K562 (cell line): ENCODE measurements around the gene YPEL1. TPM values are rescaled to one million over a fixed set of nuclear protein-coding genes. Genes with fewer than 3 reads are reported as not detected.

Source experiments
- BRF1 ChIP-seq: IDR thresholded peaks from 3 replicates; pipeline ENCODE4 v1.6.1; 2011; ENCODE audit warnings: borderline replicate concordance, mild to moderate bottlenecking; ENCODE audit not compliant: insufficient read length; ENCODE audit errors: extremely low read depth
- FOXK1 ChIP-seq: sonication (generic); formaldehyde crosslinking; IDR thresholded peaks from 2 replicates; pipeline ENCODE4 v1.8.0; 2022; ENCODE audit warnings: missing genetic modification reagents, mild to moderate bottlenecking, borderline replicate concordance
- GTF2F1 ChIP-seq: IDR thresholded peaks from 2 replicates; pipeline ENCODE4 v1.6.1; 2011; ENCODE audit warnings: low read depth, low read length, improper control_type of control experiment
- HNRNPL ChIP-seq: fragments of 200-400 bp; formaldehyde crosslinking; IDR thresholded peaks from 2 replicates; pipeline ENCODE4 v1.6.1; 2017; ENCODE audit warnings: low read depth, mild to moderate bottlenecking, low read length
- MCM3 ChIP-seq: fragments of 450-650 bp; IDR thresholded peaks from 2 replicates; pipeline ENCODE4 v1.6.1; 2016
- MYNN ChIP-seq, 2 experiments: sonication (generic); formaldehyde crosslinking in 1 of 2; IDR thresholded peaks; 2 replicates each; pipeline versions ENCODE4 v1.5.0 to v1.6.1; 2016 to 2020; ENCODE audit warnings: antibody characterized with exemption in 1 of 2, missing genetic modification reagents in 1 of 2
- PCBP1 ChIP-seq: fragments of 200-400 bp; formaldehyde crosslinking; IDR thresholded peaks from 2 replicates; pipeline ENCODE4 v1.6.1; 2018; ENCODE audit warnings: mild to moderate bottlenecking, low read depth, low read length; ENCODE audit not compliant: poor library complexity, severe bottlenecking
- PHB2 ChIP-seq: fragments of 450-650 bp; IDR thresholded peaks from 2 replicates; pipeline ENCODE4 v1.6.1; 2017; ENCODE audit warnings: low read depth
- POU5F1 ChIP-seq: fragments of 150-350 bp; IDR thresholded peaks from 2 replicates; pipeline ENCODE4 v1.6.1; 2014; ENCODE audit warnings: borderline replicate concordance, low read length, low read depth, mild to moderate bottlenecking; ENCODE audit not compliant: partially characterized antibody
- PRMT5 ChIP-seq: sonication (generic); formaldehyde crosslinking; IDR thresholded peaks from 2 replicates; pipeline ENCODE4 v1.5.0; 2020; ENCODE audit warnings: missing genetic modification reagents
- RFX1 ChIP-seq: fragments of 450-650 bp; IDR thresholded peaks from 2 replicates; pipeline ENCODE4 v1.6.1; 2016; ENCODE audit warnings: mild to moderate bottlenecking, moderate library complexity
- TAL1 ChIP-seq: fragments of 450-650 bp; IDR thresholded peaks from 2 replicates; pipeline ENCODE4 v1.6.1; 2016; ENCODE audit warnings: mild to moderate bottlenecking
- ZBTB2 ChIP-seq: fragments of 450-650 bp; IDR thresholded peaks from 2 replicates; pipeline ENCODE4 v1.6.1; 2016; ENCODE audit warnings: antibody characterized with exemption
- ZBTB8A ChIP-seq: fragments of 450-650 bp; IDR thresholded peaks from 2 replicates; pipeline ENCODE4 v1.6.1; 2018; ENCODE audit warnings: mild to moderate bottlenecking, moderate library complexity; ENCODE audit not compliant: partially characterized antibody
- ZC3H11A ChIP-seq: IDR thresholded peaks from 2 replicates; pipeline ENCODE4 v1.6.1; 2012; ENCODE audit warnings: low read depth, low read length, improper control_type of control experiment
- ZC3H4 ChIP-seq: sonication (generic); formaldehyde crosslinking; IDR thresholded peaks from 2 replicates; pipeline ENCODE4 v1.9.0; 2021; ENCODE audit warnings: missing genetic modification reagents, borderline replicate concordance
- ZFP36 ChIP-seq: fragments of 150-350 bp; IDR thresholded peaks from 2 replicates; pipeline ENCODE4 v1.6.1; 2018; ENCODE audit warnings: low read length, low read depth; ENCODE audit not compliant: partially characterized antibody
- ZNF584 ChIP-seq: fragments of 200-800 bp; sonication (Bioruptor generic); IDR thresholded peaks from 2 replicates; pipeline ENCODE4 v1.6.1; 2016; ENCODE audit warnings: low read depth, mild to moderate bottlenecking, missing genetic modification characterization, missing compliant biosample characterization
- ZNF76 ChIP-seq: fragments of 250-450 bp; sonication (Bioruptor Pico); IDR thresholded peaks from 2 replicates; pipeline ENCODE4 v1.4.0; 2020; ENCODE audit warnings: mild to moderate bottlenecking, moderate library complexity, borderline replicate concordance
- polyA plus RNA-seq, 8 experiments: library from polyadenylated mRNA; depleted of rRNA in 4 of 8; stranded (reverse) in 5 of 8; unstranded in 3 of 8; fragments of >200 nt; fragmentation: Nextera tagmentation in 2 of 8; fragmentation: Illumina TruSeq in 1 of 8; extraction: Ambion mirVana in 2 of 8; extraction: Trizol in 1 of 8; gene quantifications; 2 replicates each; pipeline versions ENCODE4 v1.2.1 to v1.2.3, GENCODE V29; 2011 to 2014; ENCODE audit warnings: inconsistent platforms in 1 of 8, missing spikeins in 1 of 8
- total RNA-seq, 7 experiments: library from RNA; depleted of rRNA in 6 of 7; stranded (reverse); fragments of >200 nt in 6 of 7; fragmentation: Illumina TruSeq in 2 of 7; extraction: Trizol in 2 of 7; gene quantifications; 2 replicates each; pipeline versions ENCODE4 v1.2.1 to v1.2.3, GENCODE V29; 2011 to 2021; ENCODE audit warnings: low replicate concordance in 1 of 7
- TF ChIP-seq, protein P1 (sequence below): fragments of 250-450 bp; sonication (Bioruptor Pico); IDR thresholded peaks from 2 replicates; pipeline ENCODE4 v1.8.0; 2022; ENCODE audit warnings: moderate library complexity, mild to moderate bottlenecking, inconsistent platforms
- TF ChIP-seq, protein P2 (sequence below): sonication (generic); formaldehyde crosslinking; IDR thresholded peaks from 2 replicates; pipeline ENCODE4 v1.8.0; 2022; ENCODE audit warnings: missing genetic modification reagents, mild to moderate bottlenecking, borderline replicate concordance

YPEL1 gene
- total and polyA plus RNA-seq, 9 of the 15 experiments (the other 6 are each of a cell fraction or from before 2014, with no cell fraction given), result 0.07 to 2.2 (median 0.46) TPM

DNA sequence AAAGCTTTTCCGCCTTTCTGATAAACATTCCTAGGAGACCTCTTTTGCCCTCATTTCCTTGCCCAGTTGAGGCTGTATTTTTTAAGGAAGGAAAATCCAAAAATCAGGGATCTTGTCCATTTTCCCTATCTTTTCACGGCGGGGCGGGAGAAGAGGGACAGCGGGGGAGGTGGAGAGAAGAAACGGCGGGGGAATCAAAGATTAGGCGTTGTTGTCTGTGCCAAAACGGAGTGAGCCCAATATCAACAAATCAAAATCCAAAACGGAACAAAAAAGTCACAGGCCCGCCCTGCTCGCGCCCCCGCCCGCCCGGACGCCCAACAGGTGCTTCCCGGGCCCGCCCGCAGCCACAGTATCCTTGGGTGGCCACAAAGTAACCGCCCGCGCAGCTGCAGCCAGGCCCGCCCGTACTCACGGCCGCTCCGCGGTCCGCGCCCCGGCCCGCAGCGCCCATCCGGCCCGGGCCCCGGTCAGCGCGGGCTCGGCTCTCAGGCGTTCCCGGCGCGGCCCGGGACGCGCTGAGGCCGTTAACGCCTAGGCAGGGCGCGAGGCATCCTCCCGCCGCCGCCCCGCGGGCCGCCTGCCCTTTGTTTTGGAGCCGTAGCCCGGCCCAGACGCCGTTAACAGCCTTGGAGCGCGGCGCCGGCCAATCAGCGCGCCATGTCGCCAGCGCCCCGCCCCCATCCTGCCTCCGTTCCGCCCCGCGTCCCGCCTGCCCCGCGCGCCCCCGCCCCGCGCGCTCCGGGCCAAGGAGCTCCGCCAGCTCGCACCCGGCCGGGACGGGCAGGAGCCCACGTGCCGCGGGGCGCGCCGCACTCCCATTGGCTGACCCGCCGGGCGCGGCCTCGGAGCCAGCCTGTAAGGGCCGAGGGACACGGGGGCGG lies at the start of gene YPEL1 (continued):
- no peak for TF ChIP-seq ZBTB8A
- no peak for TF ChIP-seq FOXK1 (CRISPR knock-in tag)
- TF ChIP-seq ZNF584, result no peak
- no peak for TF ChIP-seq ZNF76 (CRISPR knock-in tag)
- TF ChIP-seq PRMT5 (CRISPR knock-in tag), result no peak
- TF ChIP-seq ZC3H4 (CRISPR knock-in tag), result no peak
- no peak for TF ChIP-seq TAL1
- no peak for TF ChIP-seq MCM3
- no peak for TF ChIP-seq ZBTB2
- TF ChIP-seq ZFP36, result peak; percentile 8
- no peak for TF ChIP-seq PHB2
- TF ChIP-seq HNRNPL, result peak; percentile 94
- TF ChIP-seq, protein P1, sequence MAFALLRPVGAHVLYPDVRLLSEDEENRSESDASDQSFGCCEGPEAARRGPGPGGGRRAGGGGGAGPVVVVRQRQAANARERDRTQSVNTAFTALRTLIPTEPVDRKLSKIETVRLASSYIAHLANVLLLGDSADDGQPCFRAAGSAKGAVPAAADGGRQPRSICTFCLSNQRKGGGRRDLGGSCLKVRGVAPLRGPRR (CRISPR knock-in tag), result no peak
- TF ChIP-seq RFX1, result no peak
- TF ChIP-seq BRF1, result no peak
- TF ChIP-seq, protein P2, sequence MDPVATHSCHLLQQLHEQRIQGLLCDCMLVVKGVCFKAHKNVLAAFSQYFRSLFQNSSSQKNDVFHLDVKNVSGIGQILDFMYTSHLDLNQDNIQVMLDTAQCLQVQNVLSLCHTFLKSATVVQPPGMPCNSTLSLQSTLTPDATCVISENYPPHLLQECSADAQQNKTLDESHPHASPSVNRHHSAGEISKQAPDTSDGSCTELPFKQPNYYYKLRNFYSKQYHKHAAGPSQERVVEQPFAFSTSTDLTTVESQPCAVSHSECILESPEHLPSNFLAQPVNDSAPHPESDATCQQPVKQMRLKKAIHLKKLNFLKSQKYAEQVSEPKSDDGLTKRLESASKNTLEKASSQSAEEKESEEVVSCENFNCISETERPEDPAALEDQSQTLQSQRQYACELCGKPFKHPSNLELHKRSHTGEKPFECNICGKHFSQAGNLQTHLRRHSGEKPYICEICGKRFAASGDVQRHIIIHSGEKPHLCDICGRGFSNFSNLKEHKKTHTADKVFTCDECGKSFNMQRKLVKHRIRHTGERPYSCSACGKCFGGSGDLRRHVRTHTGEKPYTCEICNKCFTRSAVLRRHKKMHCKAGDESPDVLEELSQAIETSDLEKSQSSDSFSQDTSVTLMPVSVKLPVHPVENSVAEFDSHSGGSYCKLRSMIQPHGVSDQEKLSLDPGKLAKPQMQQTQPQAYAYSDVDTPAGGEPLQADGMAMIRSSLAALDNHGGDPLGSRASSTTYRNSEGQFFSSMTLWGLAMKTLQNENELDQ, result no peak
- TF ChIP-seq GTF2F1, result peak; percentile 82; the same call in 1 of the 2 replicates
- TF ChIP-seq ZC3H11A, result peak; percentile 80; the same call in 1 of the 2 replicates
- TF ChIP-seq POU5F1, result peak; percentile 68
- no peak for TF ChIP-seq MYNN (IDR thresholded peaks at IDR 0.05)
- TF ChIP-seq MYNN (CRISPR knock-in tag; IDR thresholded peaks at IDR 0.05), result no peak
- no peak for TF ChIP-seq PCBP1
